Right kidney (tissue), 1 donor: ENCODE measurements around the gene ZNF438.
"Not testable (repeated sequence)": the region's sequence is repeated elsewhere in the genome, so short reads cannot be mapped to it uniquely, and the experiment has no call there.

Experiments
- DNase-seq: peaks from one replicate; pipeline ENCODE4 v3.0.0-alpha.2; 2016

ZNF438 gene

GRCh38 chr10:31055573-31056251, 24.0 kb upstream of the ZNF438 start:
- no peak for DNase-seq

GRCh38 chr10:31051703-31052102, 20.0 kb upstream of the ZNF438 start:
- no peak for DNase-seq

GRCh38 chr10:31042670-31043069, 11.0 kb upstream of the ZNF438 start:
- DNase-seq, result no peak

GRCh38 chr10:31041011-31041410, 9.3 kb upstream of the ZNF438 start:
- no peak for DNase-seq

- not testable (repeated sequence) for DNase-seq
Observed at GRCh38 chr10:31039006-31039405, 7.3 kb upstream of the ZNF438 start.

- DNase-seq, result no peak
Observed at GRCh38 chr10:31037749-31038148, 6.1 kb upstream of the ZNF438 start.

- no peak for DNase-seq
Observed at GRCh38 chr10:31036209-31036608, 4.5 kb upstream of the ZNF438 start.

GRCh38 chr10:31035266-31035798, 3.7 kb upstream of the ZNF438 start:
- no peak for DNase-seq

- DNase-seq, result no peak
Observed at GRCh38 chr10:31034098-31034909, 2.6 kb upstream of the ZNF438 start.

- no peak for DNase-seq
Observed at GRCh38 chr10:31033147-31033546, 1.5 kb upstream of the ZNF438 start.

GRCh38 chr10:31032258-31033132, 830 bp upstream of the ZNF438 start:
- no peak for DNase-seq

- DNase-seq, result no peak
Observed at GRCh38 chr10:31031205-31031557, 484 bp downstream of the ZNF438 start.

- DNase-seq, result no peak
Observed at GRCh38 chr10:31030800-31031199, 865 bp downstream of the ZNF438 start.

- no peak for DNase-seq
Observed at GRCh38 chr10:31030260-31030659, 1.4 kb downstream of the ZNF438 start.

- no peak for DNase-seq
Observed at GRCh38 chr10:31028081-31028480, 3.6 kb downstream of the ZNF438 start.

- not testable (repeated sequence) for DNase-seq
Observed at GRCh38 chr10:31026279-31026678, 5.4 kb downstream of the ZNF438 start.

GRCh38 chr10:31025142-31025541, 6.5 kb downstream of the ZNF438 start:
- no peak for DNase-seq

- no peak for DNase-seq
Observed at GRCh38 chr10:31023558-31023957, 8.1 kb downstream of the ZNF438 start.

GRCh38 chr10:31020209-31020608, 11.5 kb downstream of the ZNF438 start:
- no peak for DNase-seq

GRCh38 chr10:31018962-31019361, 12.7 kb downstream of the ZNF438 start:
- DNase-seq, result no peak

GRCh38 chr10:31018356-31018750, 13.3 kb downstream of the ZNF438 start:
- no peak for DNase-seq

- no peak for DNase-seq
Observed at GRCh38 chr10:31017534-31018355, 13.9 kb downstream of the ZNF438 start.
